ENCODE results near the gene INTS6.

Gene INTS6

DNA sequence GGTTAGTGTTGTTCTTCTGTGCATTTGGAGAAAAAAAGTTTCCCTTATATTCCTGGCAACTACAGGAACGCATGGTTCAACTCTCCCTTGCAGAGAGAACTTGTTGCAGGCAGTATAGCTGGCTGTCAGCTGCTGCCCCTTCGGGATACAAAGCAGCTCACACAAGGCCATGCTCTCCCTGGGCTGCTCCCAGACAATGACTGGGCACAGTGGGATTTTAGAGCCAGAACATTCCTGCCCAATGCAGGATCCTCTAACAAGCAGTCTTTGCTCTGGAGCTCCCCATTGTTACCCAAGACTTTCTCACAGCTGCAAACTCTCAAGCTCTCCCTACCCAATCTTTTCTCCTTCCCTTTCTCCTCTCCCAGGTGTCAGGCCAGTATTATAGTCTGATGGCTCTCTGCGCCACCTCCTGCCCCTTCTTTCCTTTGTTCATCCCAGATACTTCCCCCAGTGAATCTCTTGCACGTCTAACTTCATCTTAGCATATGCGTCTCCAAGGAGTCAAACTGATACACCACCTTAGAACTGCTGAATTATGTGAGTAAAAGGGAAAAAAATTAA is 140.8 kb downstream of the INTS6 start:
- no peak for DNase-seq
